Activated effector memory CD4-positive, alpha-beta T cell treated with anti-CD3 and anti-CD28 coated beads, Interleukin-2, amount 50 U/mL, for 16 hours (primary cell): ENCODE results near the gene TCF7L2.
A peak's percentile ranks its signal among the peaks of the same experiment; 100 is the strongest.

Source experiments
- DNase-seq: peaks from one replicate; pipeline ENCODE4 v3.0.0-alpha.2; 2020

The TCF7L2 gene

GRCh38 chr10:112949875-112950507, at the start of gene TCF7L2:
TSS of gene TCF7L2 (plus strand) at chr10:112950247. CDS start at chr10:112950757, 510 bp downstream.
- peak; percentile 85 for DNase-seq

GRCh38 chr10:112902730-112903129, 47.3 kb upstream of the TCF7L2 start:
- DNase-seq, result no peak

GRCh38 chr10:112904000-112904399, 46.0 kb upstream of the TCF7L2 start:
- DNase-seq, result no peak

- DNase-seq, result no peak
Observed at GRCh38 chr10:112906945-112907344, 43.1 kb upstream of the TCF7L2 start.

- DNase-seq, result no peak
Observed at GRCh38 chr10:112907893-112908292, 42.2 kb upstream of the TCF7L2 start.

- DNase-seq, result no peak
Observed at GRCh38 chr10:112911206-112911605, 38.8 kb upstream of the TCF7L2 start.

- no peak for DNase-seq
Observed at GRCh38 chr10:112912410-112912928, 37.6 kb upstream of the TCF7L2 start.

- no peak for DNase-seq
Observed at GRCh38 chr10:112913255-112913654, 36.8 kb upstream of the TCF7L2 start.

GRCh38 chr10:112913661-112914287, 36.3 kb upstream of the TCF7L2 start:
- no peak for DNase-seq

GRCh38 chr10:112914288-112914952, 35.6 kb upstream of the TCF7L2 start:
- no peak for DNase-seq

- no peak for DNase-seq
Observed at GRCh38 chr10:112915590-112916572, 34.2 kb upstream of the TCF7L2 start.

- no peak for DNase-seq
Observed at GRCh38 chr10:112917681-112918080, 32.4 kb upstream of the TCF7L2 start.

- DNase-seq, result no peak
Observed at GRCh38 chr10:112918771-112919170, 31.3 kb upstream of the TCF7L2 start.

GRCh38 chr10:112919721-112920120, 30.3 kb upstream of the TCF7L2 start:
- no peak for DNase-seq

GRCh38 chr10:112926906-112927688, 22.9 kb upstream of the TCF7L2 start:
- no peak for DNase-seq

- no peak for DNase-seq
Observed at GRCh38 chr10:112927980-112928379, 22.1 kb upstream of the TCF7L2 start.

GRCh38 chr10:112932658-112933057, 17.4 kb upstream of the TCF7L2 start:
- no peak for DNase-seq

GRCh38 chr10:112934193-112934592, 15.9 kb upstream of the TCF7L2 start:
- DNase-seq, result no peak

- no peak for DNase-seq
Observed at GRCh38 chr10:112938808-112939482, 11.1 kb upstream of the TCF7L2 start.

GRCh38 chr10:112945811-112946210, 4.2 kb upstream of the TCF7L2 start:
- no peak for DNase-seq

GRCh38 chr10:112946649-112947048, 3.4 kb upstream of the TCF7L2 start:
- DNase-seq, result no peak
